ENCODE measurements around the gene CHPF. TPM values are rescaled to one million over a fixed set of nuclear protein-coding genes. Genes with fewer than 3 reads are reported as not detected.

Gene CHPF
- total and polyA plus RNA-seq, 2 experiments from 2014 or later, result 180 to 315 TPM

DNA sequence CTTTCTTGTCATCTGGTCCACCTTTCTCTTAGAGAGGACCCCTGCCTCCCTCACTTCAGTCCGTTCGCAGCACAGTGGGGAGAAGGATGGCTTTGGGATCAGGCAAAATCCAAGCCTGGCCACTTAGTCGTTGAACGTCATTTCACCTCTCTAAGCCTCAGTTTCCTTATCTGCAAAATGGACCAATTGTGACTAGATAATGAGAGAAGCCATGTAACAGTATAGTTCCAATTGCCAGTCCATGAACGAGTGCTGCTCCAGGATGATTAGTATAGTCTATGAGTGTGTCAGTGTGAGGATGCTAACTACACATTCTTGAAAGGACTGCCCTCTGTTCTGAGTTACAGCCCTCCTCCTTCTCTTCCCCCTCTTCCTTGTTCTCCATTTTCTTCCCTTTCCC is 29.6 kb upstream of the CHPF start:
- H3K27ac ChIP-seq, result no peak overlapping the region
- H3K36me3 ChIP-seq (replicated peaks; ENCODE audit: insufficient read depth, low read depth), result no peaks in the 10 kb centered on the region
- peaks cover 21% of the 10 kb centered on the region for H3K4me1 ChIP-seq (ENCODE audit: insufficient read depth)
- H4K20me1 ChIP-seq (ENCODE audit: insufficient read depth, poor library complexity, severe bottlenecking), result peaks cover 10% of the 10 kb centered on the region
- DNase-seq (ENCODE audit: low spot score), result no peak
- no peaks in the 10 kb centered on the region for H3K9me2 ChIP-seq (replicated peaks; ENCODE audit: insufficient read depth)
- H2AFZ ChIP-seq, result no peak overlapping the region
- TF ChIP-seq, protein P1, sequence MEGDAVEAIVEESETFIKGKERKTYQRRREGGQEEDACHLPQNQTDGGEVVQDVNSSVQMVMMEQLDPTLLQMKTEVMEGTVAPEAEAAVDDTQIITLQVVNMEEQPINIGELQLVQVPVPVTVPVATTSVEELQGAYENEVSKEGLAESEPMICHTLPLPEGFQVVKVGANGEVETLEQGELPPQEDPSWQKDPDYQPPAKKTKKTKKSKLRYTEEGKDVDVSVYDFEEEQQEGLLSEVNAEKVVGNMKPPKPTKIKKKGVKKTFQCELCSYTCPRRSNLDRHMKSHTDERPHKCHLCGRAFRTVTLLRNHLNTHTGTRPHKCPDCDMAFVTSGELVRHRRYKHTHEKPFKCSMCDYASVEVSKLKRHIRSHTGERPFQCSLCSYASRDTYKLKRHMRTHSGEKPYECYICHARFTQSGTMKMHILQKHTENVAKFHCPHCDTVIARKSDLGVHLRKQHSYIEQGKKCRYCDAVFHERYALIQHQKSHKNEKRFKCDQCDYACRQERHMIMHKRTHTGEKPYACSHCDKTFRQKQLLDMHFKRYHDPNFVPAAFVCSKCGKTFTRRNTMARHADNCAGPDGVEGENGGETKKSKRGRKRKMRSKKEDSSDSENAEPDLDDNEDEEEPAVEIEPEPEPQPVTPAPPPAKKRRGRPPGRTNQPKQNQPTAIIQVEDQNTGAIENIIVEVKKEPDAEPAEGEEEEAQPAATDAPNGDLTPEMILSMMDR (IDR thresholded peaks at IDR 0.05; ENCODE audit: poor library complexity), result no peak
- TF ChIP-seq EZH2 (IDR thresholded peaks at IDR 0.05; ENCODE audit: borderline replicate concordance) (no peak), EZH2phosphoT487 (IDR thresholded peaks at IDR 0.05; ENCODE audit: low read depth, severe bottlenecking, unreplicated experiment) (no peak)
- no peaks in the 10 kb centered on the region for H3K27me3 ChIP-seq
- H3K4me3 ChIP-seq, result no peak overlapping the region
- H3K4me2 ChIP-seq, result no peak overlapping the region
- H3K79me2 ChIP-seq, result peaks cover 15% of the 10 kb centered on the region
- no peaks in the 10 kb centered on the region for H3K9me3 ChIP-seq (ENCODE audit: low read depth)
- 92% methylated on average over 5 of the region's 5 CpGs for WGBS (ENCODE audit: low lambda C conversion rate, missing lambda C conversion rate)

DNA sequence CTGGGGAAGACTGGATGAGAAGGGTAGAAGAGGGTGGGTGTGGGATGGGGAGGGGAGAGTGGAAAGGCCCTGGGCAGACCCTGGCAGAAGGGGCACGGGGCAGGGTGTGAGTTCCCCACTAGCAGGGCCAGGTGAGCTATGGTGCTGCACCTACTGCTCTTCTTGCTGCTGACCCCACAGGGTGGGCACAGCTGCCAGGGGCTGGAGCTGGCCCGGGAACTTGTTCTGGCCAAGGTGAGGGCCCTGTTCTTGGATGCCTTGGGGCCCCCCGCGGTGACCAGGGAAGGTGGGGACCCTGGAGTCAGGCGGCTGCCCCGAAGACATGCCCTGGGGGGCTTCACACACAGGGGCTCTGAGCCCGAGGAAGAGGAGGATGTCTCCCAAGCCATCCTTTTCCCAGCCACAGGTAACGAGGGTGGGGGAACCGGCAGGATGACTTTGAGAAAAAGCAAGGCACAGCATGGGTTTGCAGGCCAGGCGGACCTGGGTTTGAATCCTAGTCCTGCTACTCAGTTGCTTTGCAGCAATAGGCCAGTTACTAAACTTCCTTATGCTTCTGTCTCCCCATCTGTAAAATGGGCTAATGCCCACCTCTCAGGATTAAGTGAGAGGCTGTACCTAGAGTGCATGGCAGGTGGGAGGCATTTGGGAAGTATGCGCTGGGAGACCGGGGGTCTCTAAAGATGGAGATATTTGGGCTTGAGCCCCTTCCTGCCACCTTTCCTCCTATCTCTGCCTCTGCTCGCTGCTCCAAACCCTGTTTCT is 28.8 kb upstream of the CHPF start, which contains the start of gene INHA:
Gene INHA (plus strand): TSS at position 74 of the 765 bp plus-strand sequence. CDS start 65 bp downstream, at position 139.
- H3K36me3 ChIP-seq (replicated peaks; ENCODE audit: insufficient read depth, low read depth), result no peaks in the 10 kb centered on the region
- peaks cover 15% of the 10 kb centered on the region for H3K79me2 ChIP-seq
- H3K4me2 ChIP-seq, result peak within 1 kb of the TSS; percentile 75
- TF ChIP-seq EZH2phosphoT487 (IDR thresholded peaks at IDR 0.05; ENCODE audit: low read depth, severe bottlenecking, unreplicated experiment) (no peak), EZH2 (IDR thresholded peaks at IDR 0.05; ENCODE audit: borderline replicate concordance) (no peak)
- TF ChIP-seq, protein P1 (IDR thresholded peaks at IDR 0.05; ENCODE audit: poor library complexity), result no peak
- peak within 1 kb of the TSS; percentile 79 for H3K4me3 ChIP-seq
- H3K27me3 ChIP-seq, result no peaks in the 10 kb centered on the region
- H3K9me3 ChIP-seq (ENCODE audit: low read depth), result no peaks in the 10 kb centered on the region
- no peak for DNase-seq (ENCODE audit: low spot score)
- H3K9me2 ChIP-seq (replicated peaks; ENCODE audit: insufficient read depth), result no peaks in the 10 kb centered on the region
- WGBS (ENCODE audit: low lambda C conversion rate, missing lambda C conversion rate), result 89% methylated on average over 12 of the region's 13 CpGs
- H2AFZ ChIP-seq, result peak within 1 kb of the TSS; percentile 22
- H4K20me1 ChIP-seq (ENCODE audit: insufficient read depth, poor library complexity, severe bottlenecking), result peaks cover 10% of the 10 kb centered on the region
- peaks cover 21% of the 10 kb centered on the region for H3K4me1 ChIP-seq (ENCODE audit: insufficient read depth)
- peak within 1 kb of the TSS; percentile 88 for H3K27ac ChIP-seq

DNA sequence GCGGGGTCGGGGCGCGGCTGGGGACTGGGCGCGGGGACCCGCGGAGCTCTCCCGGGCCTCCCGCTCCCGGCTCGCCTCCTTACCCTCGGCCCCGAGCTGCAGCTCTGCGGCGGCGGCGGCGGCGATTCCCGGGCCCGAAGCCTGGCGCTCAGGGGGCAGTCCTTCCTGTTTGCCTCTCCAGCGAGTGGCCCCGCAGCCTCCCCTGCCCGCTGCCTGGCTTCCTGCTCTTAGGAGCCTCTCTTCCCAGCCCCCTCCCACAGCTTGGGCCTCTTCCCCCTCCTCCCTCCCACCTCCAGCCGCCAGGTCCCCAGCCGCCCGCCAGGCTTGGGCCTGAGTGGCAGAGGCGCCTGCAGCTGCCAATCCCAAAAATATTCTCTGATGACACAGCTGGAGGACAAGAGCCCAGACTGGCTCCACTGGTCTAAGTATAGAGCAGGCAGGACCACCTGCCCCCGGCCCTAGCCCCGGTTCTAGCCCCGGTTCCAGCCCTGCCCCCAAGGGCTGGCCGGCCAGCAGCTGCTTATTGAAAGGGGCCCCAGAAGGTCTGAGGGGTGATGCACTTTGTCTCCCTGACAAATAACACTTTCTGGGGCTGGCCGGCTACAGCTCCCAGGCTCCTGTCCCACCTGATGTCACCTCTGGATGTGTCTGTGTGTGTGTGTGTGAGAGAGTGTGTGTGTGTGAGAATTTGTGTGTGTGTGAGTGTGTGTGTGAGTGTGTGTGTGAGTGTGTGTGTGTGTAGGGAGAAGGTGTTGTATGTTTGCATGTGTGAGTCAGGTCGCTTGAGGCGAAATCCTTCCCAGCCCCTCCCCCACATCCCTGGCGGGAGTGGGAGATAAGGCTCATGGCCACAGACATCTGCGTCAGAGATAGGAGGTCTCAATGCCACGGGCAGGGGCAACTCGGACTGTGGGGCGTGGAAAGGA is 28.0 kb upstream of the CHPF start, which contains the start of gene OBSL1:
Gene OBSL1 (minus strand): TSS at position 229 of the 926 bp plus-strand sequence. CDS start 307 bp downstream, outside the sequence.
- Histone ChIP-seq H3K4me3 (peak within 1 kb of the TSS; percentile 79), H2AFZ (peak within 1 kb of the TSS; percentile 22), H4K20me1 (ENCODE audit: insufficient read depth, poor library complexity, severe bottlenecking) (peaks cover 10% of the 10 kb centered on the region), H3K79me2 (peaks cover 15% of the 10 kb centered on the region), H3K27me3 (no peaks in the 10 kb centered on the region), H3K4me2 (peak within 1 kb of the TSS; percentile 75), H3K9me3 (ENCODE audit: low read depth) (no peaks in the 10 kb centered on the region), H3K27ac (peak within 1 kb of the TSS; percentile 88), H3K4me1 (ENCODE audit: insufficient read depth) (peaks cover 17% of the 10 kb centered on the region), H3K9me2 (replicated peaks; ENCODE audit: insufficient read depth) (no peaks in the 10 kb centered on the region), H3K36me3 (replicated peaks; ENCODE audit: insufficient read depth, low read depth) (no peaks in the 10 kb centered on the region)
- DNase-seq (ENCODE audit: low spot score), result peak; percentile 89
- TF ChIP-seq, protein P1 (IDR thresholded peaks at IDR 0.05; ENCODE audit: poor library complexity), result no peak
- TF ChIP-seq EZH2 (IDR thresholded peaks at IDR 0.05; ENCODE audit: borderline replicate concordance) (no peak), EZH2phosphoT487 (IDR thresholded peaks at IDR 0.05; ENCODE audit: low read depth, severe bottlenecking, unreplicated experiment) (no peak)
- WGBS (ENCODE audit: low lambda C conversion rate, missing lambda C conversion rate), result 4% methylated on average over 12 of the region's 42 CpGs

Data from hepatocyte (in vitro differentiated cells).